ENCODE data around the gene SMPD4. TPM values are rescaled to one million over a fixed set of nuclear protein-coding genes. Genes with fewer than 3 reads are reported as not detected.

Gene SMPD4
- total RNA-seq, 1 experiment from 2014 or later = 98.9 TPM

- CTCF ChIA-PET = interaction anchor here (0.8 to 1.4 kb wide), 2 partner anchors 1301 to 1303 kb away, joined by 7 read pairs; no protein-coding TSS in a partner anchor
- H3K9me2 ChIP-seq (ENCODE audit: insufficient read depth) = no peaks in the 10 kb centered on the region
- RAD21 ChIA-PET (ENCODE audit: low non-redundant PET in 1 of 2, low total read pairs in 2 of 2, uncharacterized antibody in 2 of 2, unreplicated experiment in 2 of 2) = no interaction called here
- BruUV-seq (replicated peaks) = no TSS peak
- ATAC-seq = no peak
- TF ChIP-seq FOSL1 (IDR thresholded peaks at IDR 0.05; ENCODE audit: low read depth) (no peak), EGR1 (IDR thresholded peaks at IDR 0.05; ENCODE audit: low read depth) (no peak), SIN3A (IDR thresholded peaks at IDR 0.05; ENCODE audit: low read depth) (no peak), YY1 (IDR thresholded peaks at IDR 0.05; ENCODE audit: extremely low read depth, insufficient replicate concordance, low read depth, low read length) (no peak), ZNF274 (IDR thresholded peaks at IDR 0.05; ENCODE audit: low read depth, low read length) (no peak), CTCF (IDR thresholded peaks at IDR 0.05 in 2 of 3, conservative IDR thresholded peaks at IDR 0.05 in 1 of 3; ENCODE audit: borderline replicate concordance in 1 of 3, insufficient read depth in 1 of 3, low read depth in 2 of 3, low read length in 2 of 3) (no peak), ELF1 (IDR thresholded peaks at IDR 0.05; ENCODE audit: borderline replicate concordance, low read depth) (no peak), SRF (IDR thresholded peaks at IDR 0.05; ENCODE audit: low read depth) (no peak), CEBPB (IDR thresholded peaks at IDR 0.05; ENCODE audit: low read depth) (no peak), EZH2 (IDR thresholded peaks at IDR 0.05) (no peak), ATF3 (IDR thresholded peaks at IDR 0.05) (no peak), ZFX (IDR thresholded peaks at IDR 0.05) (no peak)
- no peak overlapping the region for H3K4me3 ChIP-seq (replicated peaks in 1 of 2; ENCODE audit: low read depth in 1 of 2, low read length in 2 of 2)
- H3K36me3 ChIP-seq (ENCODE audit: control insufficient read depth in 1 of 2, insufficient read depth in 2 of 2, low read length in 2 of 2) = peaks cover 4 to 6% of the 10 kb centered on the region in 2 experiments; a peak in 2 of 4 replicates
- POLR2A ChIA-PET = interaction anchor here (1.1 kb wide), 1 partner anchor 1303 kb away, joined by 11 read pairs; no protein-coding TSS in a partner anchor
- no peak overlapping the region for H2AFZ ChIP-seq (ENCODE audit: low read depth, low read length, poor library complexity, severe bottlenecking)
- H3K4me1 ChIP-seq (ENCODE audit: control insufficient read depth in 1 of 2, insufficient read depth in 2 of 2, low read length in 2 of 2) = peaks cover 0 to 15% of the 10 kb centered on the region in 2 experiments; a peak in 1 of 4 replicates
- H3K27me3 ChIP-seq (ENCODE audit: insufficient read depth, low read length) = no peaks in the 10 kb centered on the region
- no peaks in the 10 kb centered on the region for H3K9me3 ChIP-seq (ENCODE audit: control insufficient read depth in 1 of 2, insufficient read depth in 1 of 2, low read depth in 1 of 2, low read length in 2 of 2)
- no peaks in the 10 kb centered on the region for H4K20me1 ChIP-seq (ENCODE audit: insufficient read depth)
- peaks cover 26% of the 10 kb centered on the region for H3K79me2 ChIP-seq (ENCODE audit: insufficient read depth, low read length)
- H3K27ac ChIP-seq (ENCODE audit: low read depth, low read length) = no peak overlapping the region
- intact Hi-C loops (cut with micrococcal nuclease) = no loop called here
- H3K9ac ChIP-seq (ENCODE audit: low read length) = no peak overlapping the region
- no peak for DNase-seq (ENCODE audit: low read depth, low spot score)
- no peak overlapping the region for H3K4me2 ChIP-seq (ENCODE audit: low read length)
These were observed 4.5 kb upstream of the SMPD4 start for GRCh38 chr2:130185896-130186295.
